Measurements from ENCODE around the gene KRTAP10-12. TPM values are rescaled to one million over a fixed set of nuclear protein-coding genes. Genes with fewer than 3 reads are reported as not detected.

The KRTAP10-12 gene
- polyA plus RNA-seq, 1 of the 3 experiments (the other 2 are of a cell fraction): not detected

DNA sequence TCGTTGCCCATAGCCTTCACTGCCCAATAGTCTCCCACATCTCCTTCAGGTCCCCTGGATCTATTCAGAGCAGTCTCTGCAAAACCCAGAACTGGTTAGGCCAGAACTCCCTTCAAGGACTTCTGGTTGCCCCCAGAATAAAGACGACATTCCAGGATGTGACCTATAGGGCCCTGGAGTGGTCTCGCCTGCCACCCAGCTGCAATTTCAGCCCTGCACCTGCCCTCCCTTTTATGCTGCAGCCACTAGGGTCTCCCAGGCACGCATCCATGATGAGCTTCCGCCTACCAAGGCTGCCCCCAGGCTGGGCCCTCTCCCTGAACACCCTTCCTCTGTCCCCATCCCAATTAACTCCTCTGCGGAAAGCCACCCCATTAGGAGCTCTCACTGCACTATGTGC lies 21.6 kb downstream of the KRTAP10-12 start:
- no peaks in the 10 kb centered on the region for H4K20me1 ChIP-seq (ENCODE audit: insufficient read depth)
- no peaks in the 10 kb centered on the region for H3K36me3 ChIP-seq (replicated peaks in 1 of 2; ENCODE audit: control insufficient read depth in 1 of 2, insufficient read depth in 2 of 2, low read length in 1 of 2)
- H3K79me2 ChIP-seq (ENCODE audit: insufficient read depth): no peaks in the 10 kb centered on the region
- no peak overlapping the region for H3K9ac ChIP-seq
- H3K4me3 ChIP-seq (ENCODE audit: low read depth in 2 of 2, low read length in 1 of 2): no peak overlapping the region
- H3K27ac ChIP-seq (ENCODE audit: low read depth in 2 of 2, low read length in 1 of 2): no peak overlapping the region
- H3F3A ChIP-seq (replicated peaks; ENCODE audit: insufficient read depth): no peaks in the 10 kb centered on the region
- no peak for DNase-seq
- TF ChIP-seq, protein P1, sequence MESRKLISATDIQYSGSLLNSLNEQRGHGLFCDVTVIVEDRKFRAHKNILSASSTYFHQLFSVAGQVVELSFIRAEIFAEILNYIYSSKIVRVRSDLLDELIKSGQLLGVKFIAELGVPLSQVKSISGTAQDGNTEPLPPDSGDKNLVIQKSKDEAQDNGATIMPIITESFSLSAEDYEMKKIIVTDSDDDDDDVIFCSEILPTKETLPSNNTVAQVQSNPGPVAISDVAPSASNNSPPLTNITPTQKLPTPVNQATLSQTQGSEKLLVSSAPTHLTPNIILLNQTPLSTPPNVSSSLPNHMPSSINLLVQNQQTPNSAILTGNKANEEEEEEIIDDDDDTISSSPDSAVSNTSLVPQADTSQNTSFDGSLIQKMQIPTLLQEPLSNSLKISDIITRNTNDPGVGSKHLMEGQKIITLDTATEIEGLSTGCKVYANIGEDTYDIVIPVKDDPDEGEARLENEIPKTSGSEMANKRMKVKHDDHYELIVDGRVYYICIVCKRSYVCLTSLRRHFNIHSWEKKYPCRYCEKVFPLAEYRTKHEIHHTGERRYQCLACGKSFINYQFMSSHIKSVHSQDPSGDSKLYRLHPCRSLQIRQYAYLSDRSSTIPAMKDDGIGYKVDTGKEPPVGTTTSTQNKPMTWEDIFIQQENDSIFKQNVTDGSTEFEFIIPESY (IDR thresholded peaks at IDR 0.05; ENCODE audit: borderline replicate concordance, low read depth): no peak
- TF ChIP-seq, protein P2, sequence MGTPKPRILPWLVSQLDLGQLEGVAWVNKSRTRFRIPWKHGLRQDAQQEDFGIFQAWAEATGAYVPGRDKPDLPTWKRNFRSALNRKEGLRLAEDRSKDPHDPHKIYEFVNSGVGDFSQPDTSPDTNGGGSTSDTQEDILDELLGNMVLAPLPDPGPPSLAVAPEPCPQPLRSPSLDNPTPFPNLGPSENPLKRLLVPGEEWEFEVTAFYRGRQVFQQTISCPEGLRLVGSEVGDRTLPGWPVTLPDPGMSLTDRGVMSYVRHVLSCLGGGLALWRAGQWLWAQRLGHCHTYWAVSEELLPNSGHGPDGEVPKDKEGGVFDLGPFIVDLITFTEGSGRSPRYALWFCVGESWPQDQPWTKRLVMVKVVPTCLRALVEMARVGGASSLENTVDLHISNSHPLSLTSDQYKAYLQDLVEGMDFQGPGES (IDR thresholded peaks at IDR 0.05; ENCODE audit: low read depth, low read length): no peak
- TF ChIP-seq MEF2A (IDR thresholded peaks at IDR 0.05; ENCODE audit: borderline replicate concordance, low read depth) (no peak), RCOR1 (IDR thresholded peaks at IDR 0.05; ENCODE audit: low read length) (no peak), TEAD4 (IDR thresholded peaks at IDR 0.05; ENCODE audit: borderline replicate concordance, insufficient read depth) (no peak), TCF12 (IDR thresholded peaks at IDR 0.05) (no peak), FOXM1 (IDR thresholded peaks at IDR 0.05; ENCODE audit: low read depth) (no peak), SIN3A (IDR thresholded peaks at IDR 0.05; ENCODE audit: borderline replicate concordance, low read depth, low read length) (no peak), FOSL2 (IDR thresholded peaks at IDR 0.05; ENCODE audit: borderline replicate concordance, low read depth) (no peak), SMC3 (IDR thresholded peaks at IDR 0.05; ENCODE audit: low read depth, low read length) (no peak)
- TF ChIP-seq, protein P3, sequence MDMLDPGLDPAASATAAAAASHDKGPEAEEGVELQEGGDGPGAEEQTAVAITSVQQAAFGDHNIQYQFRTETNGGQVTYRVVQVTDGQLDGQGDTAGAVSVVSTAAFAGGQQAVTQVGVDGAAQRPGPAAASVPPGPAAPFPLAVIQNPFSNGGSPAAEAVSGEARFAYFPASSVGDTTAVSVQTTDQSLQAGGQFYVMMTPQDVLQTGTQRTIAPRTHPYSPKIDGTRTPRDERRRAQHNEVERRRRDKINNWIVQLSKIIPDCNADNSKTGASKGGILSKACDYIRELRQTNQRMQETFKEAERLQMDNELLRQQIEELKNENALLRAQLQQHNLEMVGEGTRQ (IDR thresholded peaks at IDR 0.05; ENCODE audit: borderline replicate concordance, low read depth, low read length): no peak
- TF ChIP-seq, protein P4, sequence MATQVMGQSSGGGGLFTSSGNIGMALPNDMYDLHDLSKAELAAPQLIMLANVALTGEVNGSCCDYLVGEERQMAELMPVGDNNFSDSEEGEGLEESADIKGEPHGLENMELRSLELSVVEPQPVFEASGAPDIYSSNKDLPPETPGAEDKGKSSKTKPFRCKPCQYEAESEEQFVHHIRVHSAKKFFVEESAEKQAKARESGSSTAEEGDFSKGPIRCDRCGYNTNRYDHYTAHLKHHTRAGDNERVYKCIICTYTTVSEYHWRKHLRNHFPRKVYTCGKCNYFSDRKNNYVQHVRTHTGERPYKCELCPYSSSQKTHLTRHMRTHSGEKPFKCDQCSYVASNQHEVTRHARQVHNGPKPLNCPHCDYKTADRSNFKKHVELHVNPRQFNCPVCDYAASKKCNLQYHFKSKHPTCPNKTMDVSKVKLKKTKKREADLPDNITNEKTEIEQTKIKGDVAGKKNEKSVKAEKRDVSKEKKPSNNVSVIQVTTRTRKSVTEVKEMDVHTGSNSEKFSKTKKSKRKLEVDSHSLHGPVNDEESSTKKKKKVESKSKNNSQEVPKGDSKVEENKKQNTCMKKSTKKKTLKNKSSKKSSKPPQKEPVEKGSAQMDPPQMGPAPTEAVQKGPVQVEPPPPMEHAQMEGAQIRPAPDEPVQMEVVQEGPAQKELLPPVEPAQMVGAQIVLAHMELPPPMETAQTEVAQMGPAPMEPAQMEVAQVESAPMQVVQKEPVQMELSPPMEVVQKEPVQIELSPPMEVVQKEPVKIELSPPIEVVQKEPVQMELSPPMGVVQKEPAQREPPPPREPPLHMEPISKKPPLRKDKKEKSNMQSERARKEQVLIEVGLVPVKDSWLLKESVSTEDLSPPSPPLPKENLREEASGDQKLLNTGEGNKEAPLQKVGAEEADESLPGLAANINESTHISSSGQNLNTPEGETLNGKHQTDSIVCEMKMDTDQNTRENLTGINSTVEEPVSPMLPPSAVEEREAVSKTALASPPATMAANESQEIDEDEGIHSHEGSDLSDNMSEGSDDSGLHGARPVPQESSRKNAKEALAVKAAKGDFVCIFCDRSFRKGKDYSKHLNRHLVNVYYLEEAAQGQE (IDR thresholded peaks at IDR 0.05; ENCODE audit: low read depth, low read length): no peak
- H3K27me3 ChIP-seq (ENCODE audit: insufficient read depth): peaks cover 50% of the 10 kb centered on the region; the same call in 1 of the 2 replicates
- no peaks in the 10 kb centered on the region for H3K9me3 ChIP-seq
- WGBS (ENCODE audit: low lambda C conversion rate): 10% methylated on average over 6 of the region's 6 CpGs
- no peaks in the 10 kb centered on the region for H3K4me1 ChIP-seq (ENCODE audit: control insufficient read depth in 1 of 2, insufficient read depth in 2 of 2, low read depth in 1 of 2, low read length in 1 of 2)
- H3K4me2 ChIP-seq: no peak overlapping the region
- H3K9me2 ChIP-seq: no peaks in the 10 kb centered on the region
- CTCF ChIA-PET: no interaction called here
- H2AFZ ChIP-seq (ENCODE audit: low read depth): no peak overlapping the region
- POLR2A ChIA-PET: no interaction called here

Data from SK-N-SH (cell line).